ENCODE results near the gene ZIC4.

The ZIC4 gene

DNA sequence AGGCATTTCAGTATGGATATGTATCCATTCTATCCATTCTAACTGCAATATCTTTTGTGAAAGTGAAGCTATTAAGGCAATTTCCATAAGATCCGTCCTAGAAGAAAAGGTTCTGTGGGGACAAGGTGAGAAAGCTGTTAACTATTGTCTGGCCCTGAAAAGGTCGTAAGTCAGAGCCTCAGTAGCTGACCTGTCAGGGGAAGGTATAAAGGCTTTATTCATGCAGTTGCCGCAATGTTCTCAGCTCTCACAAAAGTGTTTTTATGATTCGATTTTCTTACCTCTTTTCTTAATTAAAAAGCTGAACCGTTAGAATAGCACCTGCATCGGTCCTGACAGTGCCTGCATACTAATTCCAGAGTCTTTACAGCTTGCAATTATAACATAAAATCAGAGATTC is 24.7 kb downstream of the ZIC4 start:
- DNase-seq (ENCODE audit: low spot score), result no peak
- TF ChIP-seq, protein P1, sequence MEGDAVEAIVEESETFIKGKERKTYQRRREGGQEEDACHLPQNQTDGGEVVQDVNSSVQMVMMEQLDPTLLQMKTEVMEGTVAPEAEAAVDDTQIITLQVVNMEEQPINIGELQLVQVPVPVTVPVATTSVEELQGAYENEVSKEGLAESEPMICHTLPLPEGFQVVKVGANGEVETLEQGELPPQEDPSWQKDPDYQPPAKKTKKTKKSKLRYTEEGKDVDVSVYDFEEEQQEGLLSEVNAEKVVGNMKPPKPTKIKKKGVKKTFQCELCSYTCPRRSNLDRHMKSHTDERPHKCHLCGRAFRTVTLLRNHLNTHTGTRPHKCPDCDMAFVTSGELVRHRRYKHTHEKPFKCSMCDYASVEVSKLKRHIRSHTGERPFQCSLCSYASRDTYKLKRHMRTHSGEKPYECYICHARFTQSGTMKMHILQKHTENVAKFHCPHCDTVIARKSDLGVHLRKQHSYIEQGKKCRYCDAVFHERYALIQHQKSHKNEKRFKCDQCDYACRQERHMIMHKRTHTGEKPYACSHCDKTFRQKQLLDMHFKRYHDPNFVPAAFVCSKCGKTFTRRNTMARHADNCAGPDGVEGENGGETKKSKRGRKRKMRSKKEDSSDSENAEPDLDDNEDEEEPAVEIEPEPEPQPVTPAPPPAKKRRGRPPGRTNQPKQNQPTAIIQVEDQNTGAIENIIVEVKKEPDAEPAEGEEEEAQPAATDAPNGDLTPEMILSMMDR (IDR thresholded peaks at IDR 0.05; ENCODE audit: borderline replicate concordance, control extremely low read depth, extremely low read depth, insufficient read depth, missing control alignments), result no peak
- in situ Hi-C loops (cut with MboI; ENCODE audit: low sequenced_read_pairs, unreplicated experiment), result no loop called here

DNA sequence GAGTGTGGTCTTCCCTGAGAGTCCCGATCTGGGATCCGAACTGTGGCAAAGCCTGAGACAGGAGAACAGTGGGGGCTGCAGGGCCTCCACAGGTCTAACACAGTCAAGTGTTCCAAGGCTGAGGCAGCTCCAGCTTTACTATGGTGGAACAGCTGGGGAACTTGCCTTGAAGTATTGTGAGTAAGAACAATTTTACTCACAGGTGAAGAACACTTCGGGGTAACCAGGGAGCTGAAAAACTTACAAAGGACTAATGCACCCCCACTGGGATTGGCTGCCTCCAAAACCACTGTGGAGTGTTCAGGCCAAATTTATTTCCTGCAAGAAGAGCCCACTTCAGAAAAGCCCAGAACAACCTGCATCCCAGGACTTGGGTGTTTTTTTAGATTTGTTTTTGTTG is 25.4 kb downstream of the ZIC4 start:
- in situ Hi-C loops (cut with MboI; ENCODE audit: low sequenced_read_pairs, unreplicated experiment), result no loop called here
- DNase-seq (ENCODE audit: low spot score), result no peak
- TF ChIP-seq, protein P1 (IDR thresholded peaks at IDR 0.05; ENCODE audit: borderline replicate concordance, control extremely low read depth, extremely low read depth, insufficient read depth, missing control alignments), result no peak

DNA sequence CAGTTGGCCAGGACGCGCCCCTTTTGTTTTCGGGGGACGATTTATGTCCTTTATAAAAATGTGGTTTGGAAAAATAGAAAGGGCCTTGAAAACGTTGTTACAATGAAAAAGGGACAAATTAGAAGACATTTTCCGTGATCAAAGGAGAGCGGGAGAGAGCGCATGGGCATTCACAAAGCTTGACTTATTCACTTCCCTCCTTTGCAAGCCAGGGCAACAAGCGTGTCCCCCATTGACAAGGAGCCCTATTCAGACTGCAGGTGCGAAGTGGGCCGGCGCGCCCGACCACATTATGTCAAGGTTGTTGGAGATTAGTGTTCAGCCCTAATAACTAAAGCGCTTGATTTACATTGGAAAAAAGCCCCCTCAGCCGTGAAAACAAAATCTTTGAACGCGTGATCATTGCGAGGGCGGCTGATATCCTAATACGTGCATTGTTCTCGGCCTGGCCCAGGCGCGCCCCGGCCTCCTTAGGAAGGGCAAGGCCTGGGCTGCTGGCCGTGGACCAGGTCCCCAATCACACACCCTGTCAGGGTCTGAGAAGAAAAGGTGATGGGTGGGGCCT is 25.9 kb downstream of the ZIC4 start:
- no peak for DNase-seq (ENCODE audit: low spot score)
- TF ChIP-seq, protein P1 (IDR thresholded peaks at IDR 0.05; ENCODE audit: borderline replicate concordance, control extremely low read depth, extremely low read depth, insufficient read depth, missing control alignments), result no peak
- in situ Hi-C loops (cut with MboI; ENCODE audit: low sequenced_read_pairs, unreplicated experiment), result no loop called here

DNA sequence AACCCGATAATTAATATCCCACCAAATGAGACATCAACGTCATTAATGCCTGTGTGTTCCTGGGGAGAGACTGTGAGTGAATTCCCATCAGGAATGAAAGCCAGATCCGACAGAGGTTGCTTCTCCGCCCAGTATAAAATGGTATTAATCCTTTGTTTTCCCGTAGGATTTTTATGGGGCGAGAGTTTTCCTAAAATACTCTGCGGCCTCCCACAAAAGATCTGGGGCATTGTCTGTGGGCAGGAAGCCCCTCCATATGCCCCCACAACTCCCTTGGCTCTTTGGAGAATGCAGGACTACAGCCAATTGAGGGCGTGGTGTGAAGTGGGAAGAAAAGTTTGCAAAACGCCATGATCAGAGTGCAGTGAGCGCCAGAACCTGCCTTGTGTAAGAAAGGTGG is 26.7 kb downstream of the ZIC4 start:
- TF ChIP-seq, protein P1 (IDR thresholded peaks at IDR 0.05; ENCODE audit: borderline replicate concordance, control extremely low read depth, extremely low read depth, insufficient read depth, missing control alignments), result no peak
- no peak for DNase-seq (ENCODE audit: low spot score)
- in situ Hi-C loops (cut with MboI; ENCODE audit: low sequenced_read_pairs, unreplicated experiment), result no loop called here

DNA sequence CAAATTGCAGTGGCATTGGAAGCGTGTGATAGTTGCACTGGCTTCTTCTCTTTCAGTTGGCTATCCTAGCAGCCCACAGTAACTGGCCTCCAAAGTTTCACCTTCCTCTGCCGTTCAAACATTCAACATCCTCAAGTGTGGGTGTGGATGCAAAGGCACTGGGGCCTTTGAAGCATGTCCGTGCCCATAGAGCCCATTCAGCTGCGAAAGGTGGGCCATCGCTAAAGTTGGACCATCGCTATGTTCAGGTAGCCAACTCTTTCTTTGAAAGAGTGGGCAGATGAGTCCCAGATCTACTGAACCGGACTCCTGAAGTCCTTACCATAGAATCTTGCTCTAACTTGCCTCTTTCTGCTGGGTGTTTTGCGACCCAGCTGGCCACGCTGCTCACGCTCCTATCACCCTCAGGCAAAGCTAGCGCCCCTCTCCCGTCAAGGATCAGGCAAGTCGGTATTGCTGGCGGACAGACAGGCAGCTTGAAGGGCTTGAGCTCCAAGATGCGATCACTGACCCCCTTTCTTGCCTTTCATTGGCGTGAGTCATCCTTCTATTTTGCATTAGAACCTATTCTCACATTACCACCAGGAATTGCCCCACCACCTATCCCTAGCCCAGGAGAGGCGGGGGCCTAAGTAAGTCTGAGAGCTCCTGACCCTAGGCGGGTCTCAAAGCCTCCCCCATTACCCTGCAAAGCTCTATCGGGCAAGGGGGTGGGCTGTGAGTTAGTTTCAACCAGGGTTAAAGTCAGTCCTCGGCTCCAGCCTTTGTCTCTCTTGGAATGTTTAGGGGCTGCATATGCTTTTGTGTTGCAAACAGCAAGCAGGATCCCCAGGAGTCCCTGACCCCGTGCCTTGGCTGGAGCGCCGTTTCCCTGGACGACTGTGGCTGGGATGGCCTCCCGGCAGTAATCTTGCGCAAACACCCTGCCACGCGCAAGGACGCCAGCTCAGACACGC is 28.7 kb downstream of the ZIC4 start:
- in situ Hi-C loops (cut with MboI; ENCODE audit: low sequenced_read_pairs, unreplicated experiment), result no loop called here
- TF ChIP-seq, protein P1 (IDR thresholded peaks at IDR 0.05; ENCODE audit: borderline replicate concordance, control extremely low read depth, extremely low read depth, insufficient read depth, missing control alignments), result no peak
- no peak for DNase-seq (ENCODE audit: low spot score)

DNA sequence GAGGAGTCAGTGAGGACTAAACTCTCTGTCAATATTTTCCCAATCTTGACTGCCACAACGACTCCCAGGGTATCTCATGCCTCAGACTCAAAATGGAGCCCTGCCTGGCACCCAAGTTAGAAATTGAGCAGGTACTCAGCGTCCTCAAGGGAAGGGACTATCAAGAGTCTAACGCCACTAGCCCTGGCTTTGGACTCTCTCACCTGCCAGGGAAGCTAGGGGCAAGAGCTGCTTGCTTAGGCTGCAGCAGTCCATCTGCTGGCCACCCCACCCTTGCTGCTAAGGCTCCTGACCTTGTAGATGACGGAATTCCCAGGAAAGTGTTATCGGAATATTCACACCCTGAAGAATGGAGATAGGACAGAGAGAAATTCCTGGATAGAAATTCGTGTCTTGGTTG is 33.0 kb downstream of the ZIC4 start:
- TF ChIP-seq, protein P1 (IDR thresholded peaks at IDR 0.05; ENCODE audit: borderline replicate concordance, control extremely low read depth, extremely low read depth, insufficient read depth, missing control alignments), result no peak
- in situ Hi-C loops (cut with MboI; ENCODE audit: low sequenced_read_pairs, unreplicated experiment), result no loop called here
- no peak for DNase-seq (ENCODE audit: low spot score)
